B cell (primary cell): ENCODE results near the gene NTMT1.

Source experiments
- EZH2 ChIP-seq: IDR thresholded peaks from 2 replicates; pipeline ENCODE4 v1.6.1; 2012; ENCODE audit warnings: borderline replicate concordance, low read depth, mild to moderate bottlenecking, moderate library complexity, low read length; ENCODE audit not compliant: insufficient read depth, poor library complexity, severe bottlenecking
- TF ChIP-seq, protein P1 (sequence below): fragments of 200-600 bp; IDR thresholded peaks from one replicate; pipeline ENCODE4 v1.8.0; 2022; ENCODE audit warnings: antibody characterized with exemption, mild to moderate bottlenecking

DNA sequence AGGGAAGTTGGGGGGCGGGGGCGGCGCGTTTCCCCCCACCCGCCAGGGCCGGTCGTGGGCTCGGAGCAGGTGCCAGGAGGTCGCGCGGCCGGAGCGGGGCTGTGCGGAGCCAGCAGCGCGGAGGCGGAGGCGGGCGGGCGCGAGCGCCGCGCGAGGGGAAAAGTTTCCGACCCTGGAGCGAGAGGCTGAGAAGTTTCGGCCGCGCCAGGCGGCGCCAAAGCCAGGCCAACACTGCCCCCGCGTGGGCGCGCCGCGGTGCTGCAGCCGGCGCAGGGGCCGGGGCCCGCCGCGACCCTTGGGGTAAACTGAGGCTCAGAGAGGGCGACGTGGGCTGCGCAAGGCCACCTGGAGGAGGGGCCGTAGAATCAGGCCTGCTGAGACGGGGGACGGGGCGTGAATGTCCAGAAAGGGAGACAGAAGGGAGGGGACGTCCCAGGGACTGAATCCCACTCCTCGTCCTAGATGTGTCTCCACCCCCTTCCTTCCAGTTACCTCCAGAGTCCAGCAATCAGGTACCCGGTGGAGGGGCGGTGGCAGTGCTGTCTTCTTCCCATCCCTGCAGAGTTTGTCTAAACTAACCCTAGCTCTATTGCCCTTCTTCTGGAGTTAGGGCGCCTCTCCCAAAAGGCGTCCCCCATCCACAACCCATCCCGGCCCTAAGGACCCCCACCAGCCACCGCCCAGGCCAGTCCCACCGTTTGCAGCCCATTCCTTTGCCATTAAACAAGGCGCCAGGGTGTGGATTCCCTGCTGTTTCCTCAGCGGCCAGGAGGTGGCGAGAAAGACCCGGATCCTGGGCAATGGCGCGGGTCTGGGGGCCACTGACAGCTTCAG, 15.3 kb upstream of the NTMT1 start:
- TF ChIP-seq EZH2: no peak
- TF ChIP-seq, protein P1, sequence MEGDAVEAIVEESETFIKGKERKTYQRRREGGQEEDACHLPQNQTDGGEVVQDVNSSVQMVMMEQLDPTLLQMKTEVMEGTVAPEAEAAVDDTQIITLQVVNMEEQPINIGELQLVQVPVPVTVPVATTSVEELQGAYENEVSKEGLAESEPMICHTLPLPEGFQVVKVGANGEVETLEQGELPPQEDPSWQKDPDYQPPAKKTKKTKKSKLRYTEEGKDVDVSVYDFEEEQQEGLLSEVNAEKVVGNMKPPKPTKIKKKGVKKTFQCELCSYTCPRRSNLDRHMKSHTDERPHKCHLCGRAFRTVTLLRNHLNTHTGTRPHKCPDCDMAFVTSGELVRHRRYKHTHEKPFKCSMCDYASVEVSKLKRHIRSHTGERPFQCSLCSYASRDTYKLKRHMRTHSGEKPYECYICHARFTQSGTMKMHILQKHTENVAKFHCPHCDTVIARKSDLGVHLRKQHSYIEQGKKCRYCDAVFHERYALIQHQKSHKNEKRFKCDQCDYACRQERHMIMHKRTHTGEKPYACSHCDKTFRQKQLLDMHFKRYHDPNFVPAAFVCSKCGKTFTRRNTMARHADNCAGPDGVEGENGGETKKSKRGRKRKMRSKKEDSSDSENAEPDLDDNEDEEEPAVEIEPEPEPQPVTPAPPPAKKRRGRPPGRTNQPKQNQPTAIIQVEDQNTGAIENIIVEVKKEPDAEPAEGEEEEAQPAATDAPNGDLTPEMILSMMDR: peak; percentile 94
